SK-N-MC (cell line): Measurements from ENCODE around the gene FAM111B.
"Not testable (repeated sequence)": the region's sequence is repeated elsewhere in the genome, so short reads cannot be mapped to it uniquely, and the experiment has no call there.

ENCODE experiments used
- EZH2 ChIP-seq: fragments of 200-600 bp; sonication (generic); IDR thresholded peaks from one replicate; pipeline ENCODE4 v1.6.1; 2017; ENCODE audit warnings: antibody characterized with exemption
- FOXP2 ChIP-seq: optimal IDR thresholded peaks from 2 replicates; pipeline ENCODE3; 2011; ENCODE audit warnings: mild to moderate bottlenecking, moderate library complexity; ENCODE audit not compliant: insufficient read depth; ENCODE audit errors: extremely low read length, control extremely low read depth

DNA sequence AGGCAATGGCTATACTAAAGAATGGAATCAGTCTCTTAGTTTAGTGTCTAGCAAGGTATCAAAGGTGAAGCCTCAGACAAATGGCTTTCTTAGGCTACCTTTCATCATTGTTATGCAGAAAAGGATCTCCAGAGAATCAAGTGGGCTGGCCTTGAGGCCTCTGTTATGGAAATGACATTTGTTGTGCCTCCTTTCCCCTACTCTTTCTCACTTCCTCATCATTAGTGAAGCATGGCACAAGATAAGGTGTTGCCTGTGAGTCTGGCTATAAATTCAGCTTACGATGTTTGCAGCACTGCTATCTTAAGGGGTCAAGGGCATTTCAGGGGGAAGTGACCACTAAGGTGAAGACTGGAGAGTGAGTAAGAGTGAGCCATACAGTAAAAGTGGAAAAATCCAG lies 11.8 kb upstream of the FAM111B start:
- not testable (repeated sequence) for TF ChIP-seq EZH2, FOXP2
